Measurements from ENCODE around the gene STMN3. TPM values are rescaled to one million over a fixed set of nuclear protein-coding genes. Genes with fewer than 3 reads are reported as not detected.

STMN3 gene
- total and polyA plus RNA-seq, 10 of the 15 experiments (the other 5 are each of a cell fraction or from before 2014, with no cell fraction given) = 0.09 to 3.6 (median 1.4) TPM; not detected in 1

GRCh38 chr20:63690898-63691710, 37.9 kb upstream of the STMN3 start:
- ChIA-PET SMC1A (ENCODE audit: uncharacterized antibody, unreplicated experiment) (no interaction called here), CTCF (no interaction called here), POLR2A (no interaction called here), RAD21 (ENCODE audit: unreplicated experiment) (no interaction called here)
- in situ Hi-C loops (cut with MboI) (no loop called here), intact Hi-C loops (cut with micrococcal nuclease; ENCODE audit: unreplicated experiment) (no loop called here)
- no peaks in the 10 kb centered on the region for H3K36me3 ChIP-seq (ENCODE audit: control insufficient read depth in 2 of 2, insufficient read depth in 2 of 2, low read length in 1 of 2)
- H3K4me1 ChIP-seq (ENCODE audit: control insufficient read depth, insufficient read depth, low read length) = no peaks in the 10 kb centered on the region; the same call in 1 of the 2 replicates
- H3K79me2 ChIP-seq (ENCODE audit: control insufficient read depth, insufficient read depth, low read length) = no peaks in the 10 kb centered on the region
- DNase-seq (ENCODE audit: low read depth, low spot score) (no peak), ATAC-seq (peak; percentile 60), FAIRE-seq (no peak)
- H3K27me3 ChIP-seq (replicated peaks in 1 of 2; ENCODE audit: control insufficient read depth in 2 of 2, insufficient read depth in 2 of 2, low read length in 1 of 2) = no peaks in the 10 kb centered on the region
- no peaks in the 10 kb centered on the region for H3K9me3 ChIP-seq (replicated peaks; ENCODE audit: control insufficient read depth, insufficient read depth, low read length)
- TF ChIP-seq IRF4 (IDR thresholded peaks at IDR 0.05; ENCODE audit: low read depth, low read length) = no peak
- peak; percentile 50; the same call in 1 of the 2 replicates for TF ChIP-seq POLR2A (IDR thresholded peaks at IDR 0.05; ENCODE audit: low read depth, low read length)
- TF ChIP-seq PBX3 (IDR thresholded peaks at IDR 0.05; ENCODE audit: insufficient replicate concordance, low read depth, low read length) = no peak
- no peak for TF ChIP-seq BMI1 (IDR thresholded peaks at IDR 0.05; ENCODE audit: borderline replicate concordance)
- no peak for TF ChIP-seq SIN3A (IDR thresholded peaks at IDR 0.05; ENCODE audit: low read depth, low read length)
- no peak for TF ChIP-seq CREM (IDR thresholded peaks at IDR 0.05; ENCODE audit: low read depth)
- H3K9ac ChIP-seq (ENCODE audit: control insufficient read depth, insufficient read depth, low read length) = no peak overlapping the region
- H2AFZ ChIP-seq (ENCODE audit: control insufficient read depth, low read depth, low read length) = no peak overlapping the region
- no peaks in the 10 kb centered on the region for H4K20me1 ChIP-seq (ENCODE audit: control insufficient read depth, insufficient read depth)
- no peak overlapping the region for H3K4me2 ChIP-seq (ENCODE audit: control insufficient read depth, insufficient read depth)
- no peak overlapping the region for H3K27ac ChIP-seq (ENCODE audit: control insufficient read depth, insufficient read depth)
- no peak overlapping the region for H3K4me3 ChIP-seq
- WGBS (ENCODE audit: insufficient coverage, insufficient replicate concordance, low lambda C conversion rate, missing lambda C conversion rate) = 67% methylated on average over 24 of the region's 24 CpGs
- BruUV-seq (replicated peaks) = no TSS peak
